ENCODE data around the gene ANKS1B.

The ANKS1B gene

DNA sequence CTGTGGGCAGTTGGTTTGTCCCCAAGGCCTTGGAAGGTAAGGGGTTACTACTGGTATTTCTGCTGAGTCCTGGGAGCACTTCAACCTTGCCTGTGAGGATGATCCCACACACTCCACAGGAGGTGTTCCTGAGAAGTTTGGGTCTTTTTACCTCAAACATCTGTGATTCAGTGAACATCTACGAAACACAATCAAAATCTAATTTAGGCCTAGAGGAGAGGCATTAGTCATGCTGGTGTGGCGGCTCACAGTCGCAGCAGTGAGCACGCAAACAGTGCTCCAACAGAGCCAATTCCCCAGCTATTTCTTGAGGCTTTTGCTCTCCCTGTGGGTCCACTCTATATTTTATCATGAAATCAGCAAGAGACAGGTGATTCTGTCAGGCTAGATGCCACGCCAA lies 1232.0 kb downstream of the ANKS1B start:
- peaks cover 7% of the 10 kb centered on the region for H3K4me1 ChIP-seq (ENCODE audit: insufficient read depth, low read length, poor library complexity, severe bottlenecking)
- no peaks in the 10 kb centered on the region for H3K36me3 ChIP-seq (ENCODE audit: insufficient read depth, low read length)
- no peaks in the 10 kb centered on the region for H3K9me3 ChIP-seq (ENCODE audit: insufficient read depth, low read depth, low read length)
- TF ChIP-seq, protein P1, sequence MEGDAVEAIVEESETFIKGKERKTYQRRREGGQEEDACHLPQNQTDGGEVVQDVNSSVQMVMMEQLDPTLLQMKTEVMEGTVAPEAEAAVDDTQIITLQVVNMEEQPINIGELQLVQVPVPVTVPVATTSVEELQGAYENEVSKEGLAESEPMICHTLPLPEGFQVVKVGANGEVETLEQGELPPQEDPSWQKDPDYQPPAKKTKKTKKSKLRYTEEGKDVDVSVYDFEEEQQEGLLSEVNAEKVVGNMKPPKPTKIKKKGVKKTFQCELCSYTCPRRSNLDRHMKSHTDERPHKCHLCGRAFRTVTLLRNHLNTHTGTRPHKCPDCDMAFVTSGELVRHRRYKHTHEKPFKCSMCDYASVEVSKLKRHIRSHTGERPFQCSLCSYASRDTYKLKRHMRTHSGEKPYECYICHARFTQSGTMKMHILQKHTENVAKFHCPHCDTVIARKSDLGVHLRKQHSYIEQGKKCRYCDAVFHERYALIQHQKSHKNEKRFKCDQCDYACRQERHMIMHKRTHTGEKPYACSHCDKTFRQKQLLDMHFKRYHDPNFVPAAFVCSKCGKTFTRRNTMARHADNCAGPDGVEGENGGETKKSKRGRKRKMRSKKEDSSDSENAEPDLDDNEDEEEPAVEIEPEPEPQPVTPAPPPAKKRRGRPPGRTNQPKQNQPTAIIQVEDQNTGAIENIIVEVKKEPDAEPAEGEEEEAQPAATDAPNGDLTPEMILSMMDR (conservative IDR thresholded peaks at IDR 0.05; ENCODE audit: low read length): no peak
- TF ChIP-seq EZH2phosphoT487 (IDR thresholded peaks at IDR 0.05; ENCODE audit: borderline replicate concordance): no peak
- H3K27me3 ChIP-seq (ENCODE audit: insufficient read depth, low read length, poor library complexity, severe bottlenecking): no peaks in the 10 kb centered on the region
- H3K79me2 ChIP-seq (ENCODE audit: insufficient read depth, low read length): no peaks in the 10 kb centered on the region
- no peaks in the 10 kb centered on the region for H3F3A ChIP-seq (ENCODE audit: low read depth)
- no peak overlapping the region for H3K9ac ChIP-seq (ENCODE audit: low read depth, low read length, poor library complexity, severe bottlenecking)
- no peak overlapping the region for H3K4me2 ChIP-seq (ENCODE audit: low read depth, low read length, poor library complexity, severe bottlenecking)
- H4K20me1 ChIP-seq (ENCODE audit: insufficient read depth, low read length, poor library complexity, severe bottlenecking): no peaks in the 10 kb centered on the region
- H3K9me2 ChIP-seq (replicated peaks; ENCODE audit: low read depth, low read length): no peaks in the 10 kb centered on the region
- H2AFZ ChIP-seq (ENCODE audit: low read length): no peak overlapping the region
- no peak overlapping the region for H3K4me3 ChIP-seq (ENCODE audit: low read length, poor library complexity, severe bottlenecking)

DNA sequence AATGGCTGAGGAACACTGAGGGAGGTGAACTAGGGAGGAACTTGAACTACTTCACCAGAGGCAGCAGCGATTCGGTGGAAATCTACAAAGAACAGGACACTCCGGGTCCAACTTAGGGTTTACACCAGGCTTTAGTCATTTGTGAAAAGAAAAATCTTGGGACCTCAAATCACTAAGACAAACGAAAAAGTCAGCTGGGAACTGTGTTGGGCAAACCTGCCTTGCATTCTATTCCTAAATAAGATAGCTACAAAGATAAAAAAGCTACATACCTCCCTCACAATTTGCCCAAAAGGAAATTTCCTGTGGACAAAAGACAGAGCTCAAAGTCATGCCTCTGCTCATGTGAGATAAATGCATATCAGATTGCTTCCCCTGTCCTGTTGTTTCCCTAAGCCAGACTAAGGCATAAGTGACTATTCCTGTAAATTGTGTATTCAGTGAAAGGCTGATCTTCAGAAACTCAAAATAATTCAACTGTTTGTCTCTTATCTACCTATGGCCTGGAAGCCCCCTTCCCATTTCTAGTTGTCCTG lies 1233.1 kb downstream of the ANKS1B start:
- Histone ChIP-seq H3K36me3 (ENCODE audit: insufficient read depth, low read length) (no peaks in the 10 kb centered on the region), H2AFZ (ENCODE audit: low read length) (no peak overlapping the region), H3K79me2 (ENCODE audit: insufficient read depth, low read length) (no peaks in the 10 kb centered on the region), H3K4me3 (ENCODE audit: low read length, poor library complexity, severe bottlenecking) (no peak overlapping the region), H3K4me2 (ENCODE audit: low read depth, low read length, poor library complexity, severe bottlenecking) (no peak overlapping the region), H4K20me1 (ENCODE audit: insufficient read depth, low read length, poor library complexity, severe bottlenecking) (no peaks in the 10 kb centered on the region), H3K27me3 (ENCODE audit: insufficient read depth, low read length, poor library complexity, severe bottlenecking) (no peaks in the 10 kb centered on the region), H3K9ac (ENCODE audit: low read depth, low read length, poor library complexity, severe bottlenecking) (no peak overlapping the region), H3K9me2 (replicated peaks; ENCODE audit: low read depth, low read length) (no peaks in the 10 kb centered on the region), H3K4me1 (ENCODE audit: insufficient read depth, low read length, poor library complexity, severe bottlenecking) (peaks cover 7% of the 10 kb centered on the region), H3K9me3 (ENCODE audit: insufficient read depth, low read depth, low read length) (no peaks in the 10 kb centered on the region), H3F3A (ENCODE audit: low read depth) (no peaks in the 10 kb centered on the region)
- TF ChIP-seq, protein P1 (conservative IDR thresholded peaks at IDR 0.05; ENCODE audit: low read length): no peak
- no peak for TF ChIP-seq EZH2phosphoT487 (IDR thresholded peaks at IDR 0.05; ENCODE audit: borderline replicate concordance)

DNA sequence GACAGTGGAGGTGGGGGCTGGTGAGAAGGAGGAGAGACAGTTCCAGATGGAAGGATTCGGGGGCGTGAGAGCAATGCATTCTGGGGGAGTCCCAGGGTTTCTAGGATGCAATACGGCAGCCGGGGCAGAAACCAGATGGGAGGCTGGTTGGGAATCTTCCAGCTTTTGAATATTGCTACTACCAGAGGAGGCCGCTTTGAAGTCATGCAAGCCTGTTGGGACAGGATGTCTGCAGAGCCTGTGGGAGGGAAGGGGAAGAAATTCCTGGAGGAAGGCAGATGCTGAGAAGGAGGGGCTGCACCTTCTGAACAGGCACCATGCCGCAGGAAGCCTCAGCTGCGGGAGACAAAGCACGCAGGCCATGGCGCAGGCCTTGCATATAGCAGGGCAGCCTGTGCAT lies 1234.2 kb downstream of the ANKS1B start:
- Histone ChIP-seq H3K9me2 (replicated peaks; ENCODE audit: low read depth, low read length) (no peaks in the 10 kb centered on the region), H3K4me1 (ENCODE audit: insufficient read depth, low read length, poor library complexity, severe bottlenecking) (peaks cover 7% of the 10 kb centered on the region), H3K4me3 (ENCODE audit: low read length, poor library complexity, severe bottlenecking) (no peak overlapping the region), H4K20me1 (ENCODE audit: insufficient read depth, low read length, poor library complexity, severe bottlenecking) (no peaks in the 10 kb centered on the region), H3K9me3 (ENCODE audit: insufficient read depth, low read depth, low read length) (no peaks in the 10 kb centered on the region), H3K79me2 (ENCODE audit: insufficient read depth, low read length) (no peaks in the 10 kb centered on the region), H3F3A (ENCODE audit: low read depth) (no peaks in the 10 kb centered on the region), H3K4me2 (ENCODE audit: low read depth, low read length, poor library complexity, severe bottlenecking) (no peak overlapping the region), H3K27me3 (ENCODE audit: insufficient read depth, low read length, poor library complexity, severe bottlenecking) (no peaks in the 10 kb centered on the region), H3K9ac (ENCODE audit: low read depth, low read length, poor library complexity, severe bottlenecking) (no peak overlapping the region), H2AFZ (ENCODE audit: low read length) (no peak overlapping the region), H3K36me3 (ENCODE audit: insufficient read depth, low read length) (no peaks in the 10 kb centered on the region)
- TF ChIP-seq, protein P1 (conservative IDR thresholded peaks at IDR 0.05; ENCODE audit: low read length): no peak
- no peak for TF ChIP-seq EZH2phosphoT487 (IDR thresholded peaks at IDR 0.05; ENCODE audit: borderline replicate concordance)
